ENCODE data around the gene CSRNP2. TPM values are rescaled to one million over a fixed set of nuclear protein-coding genes. Genes with fewer than 3 reads are reported as not detected.

Gene CSRNP2
- total and polyA plus RNA-seq, 2 of the 13 experiments (the other 11 are each of a cell fraction or from before 2014, with no cell fraction given), result 4.8 to 7.3 TPM

DNA sequence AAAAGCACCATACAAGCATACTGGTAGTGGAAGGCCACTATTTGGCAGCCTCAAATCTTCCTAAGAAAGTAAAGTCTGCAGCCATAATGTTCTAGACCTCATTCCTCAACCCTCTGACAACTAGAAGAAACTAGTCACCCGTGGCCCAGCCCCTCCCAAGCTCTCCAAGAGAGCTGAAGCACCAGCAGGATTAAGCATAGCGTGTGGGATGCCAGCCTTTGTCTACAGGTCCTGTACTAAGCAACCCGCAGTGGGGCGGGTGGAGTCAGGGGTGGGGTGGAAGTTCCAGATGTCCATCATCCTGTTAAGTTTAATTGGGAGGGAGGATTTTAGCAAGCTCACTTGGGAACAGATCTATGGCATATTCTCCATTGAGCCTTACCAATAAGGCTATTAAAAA lies 71.4 kb downstream of the CSRNP2 start (continued):
- TF ChIP-seq, protein P1, sequence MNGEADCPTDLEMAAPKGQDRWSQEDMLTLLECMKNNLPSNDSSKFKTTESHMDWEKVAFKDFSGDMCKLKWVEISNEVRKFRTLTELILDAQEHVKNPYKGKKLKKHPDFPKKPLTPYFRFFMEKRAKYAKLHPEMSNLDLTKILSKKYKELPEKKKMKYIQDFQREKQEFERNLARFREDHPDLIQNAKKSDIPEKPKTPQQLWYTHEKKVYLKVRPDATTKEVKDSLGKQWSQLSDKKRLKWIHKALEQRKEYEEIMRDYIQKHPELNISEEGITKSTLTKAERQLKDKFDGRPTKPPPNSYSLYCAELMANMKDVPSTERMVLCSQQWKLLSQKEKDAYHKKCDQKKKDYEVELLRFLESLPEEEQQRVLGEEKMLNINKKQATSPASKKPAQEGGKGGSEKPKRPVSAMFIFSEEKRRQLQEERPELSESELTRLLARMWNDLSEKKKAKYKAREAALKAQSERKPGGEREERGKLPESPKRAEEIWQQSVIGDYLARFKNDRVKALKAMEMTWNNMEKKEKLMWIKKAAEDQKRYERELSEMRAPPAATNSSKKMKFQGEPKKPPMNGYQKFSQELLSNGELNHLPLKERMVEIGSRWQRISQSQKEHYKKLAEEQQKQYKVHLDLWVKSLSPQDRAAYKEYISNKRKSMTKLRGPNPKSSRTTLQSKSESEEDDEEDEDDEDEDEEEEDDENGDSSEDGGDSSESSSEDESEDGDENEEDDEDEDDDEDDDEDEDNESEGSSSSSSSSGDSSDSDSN (CRISPR knock-in tag; IDR thresholded peaks at IDR 0.05), result no peak

Small RNA genes within 50 kb of the gene (small RNA-seq; reads per million reads assigned to genes)
- gene RNU6-1273P (ENCODE audit: insufficient read depth in 2 of 3, insufficient read length in 3 of 3, low read depth in 2 of 3, low replicate concordance in 1 of 3), result 0 reads per million in 3 experiments
- 0 reads per million in 3 experiments for gene RNU6-87P (ENCODE audit: insufficient read depth in 2 of 3, insufficient read length in 3 of 3, low read depth in 2 of 3, low replicate concordance in 1 of 3)

Other genes with a start within 250 kb of the CSRNP2 start
- gene TMPRSS12, start 240.7 kb downstream of the CSRNP2 start, total RNA-seq (2016; rRNA removed; fragmentation: Illumina TruSeq; extraction: Trizol), result not detected in 2 replicates
- gene TMPRSS12, start 240.7 kb downstream of the CSRNP2 start, polyA plus RNA-seq (2011; rRNA removed), result not detected in 2 replicates
- not detected in 2 replicates for gene HIGD1C, start 131.1 kb downstream of the CSRNP2 start, total RNA-seq (2016; rRNA removed; fragmentation: Illumina TruSeq; extraction: Trizol)
- gene HIGD1C, start 131.1 kb downstream of the CSRNP2 start, polyA plus RNA-seq (2011; rRNA removed), result not detected in 2 replicates
- 46.0 and 71.7 TPM in 2 replicates for gene SLC11A2, start 57.2 kb downstream of the CSRNP2 start, total RNA-seq (2016; rRNA removed; fragmentation: Illumina TruSeq; extraction: Trizol)
- 69.0 and 77.0 TPM in 2 replicates for gene SLC11A2, start 57.2 kb downstream of the CSRNP2 start, polyA plus RNA-seq (2011; rRNA removed)
- gene LETMD1, start 35.3 kb downstream of the CSRNP2 start, total RNA-seq (2016; rRNA removed; fragmentation: Illumina TruSeq; extraction: Trizol), result 31.3 and 43.3 TPM in 2 replicates
- 81.5 and 87.7 TPM in 2 replicates for gene LETMD1, start 35.3 kb downstream of the CSRNP2 start, polyA plus RNA-seq (2011; rRNA removed)
- 10.0 and 17.4 TPM in 2 replicates for gene TFCP2, start 89.5 kb upstream of the CSRNP2 start, total RNA-seq (2016; rRNA removed; fragmentation: Illumina TruSeq; extraction: Trizol)
- gene TFCP2, start 89.5 kb upstream of the CSRNP2 start, polyA plus RNA-seq (2011; rRNA removed), result 5.7 and 7.6 TPM in 2 replicates
- 0.41 and 0.51 TPM in 2 replicates for gene POU6F1, start 134.5 kb upstream of the CSRNP2 start, total RNA-seq (2016; rRNA removed; fragmentation: Illumina TruSeq; extraction: Trizol)
- 0.48 and 1.4 TPM in 2 replicates for gene POU6F1, start 134.5 kb upstream of the CSRNP2 start, polyA plus RNA-seq (2011; rRNA removed)
- gene DAZAP2, start 155.2 kb upstream of the CSRNP2 start, total RNA-seq (2016; rRNA removed; fragmentation: Illumina TruSeq; extraction: Trizol), result 64.5 and 84.2 TPM in 2 replicates
- gene DAZAP2, start 155.2 kb upstream of the CSRNP2 start, polyA plus RNA-seq (2011; rRNA removed), result 222 and 258 TPM in 2 replicates
- 9.2 and 9.4 TPM in 2 replicates for gene SMAGP, start 186.8 kb upstream of the CSRNP2 start, total RNA-seq (2016; rRNA removed; fragmentation: Illumina TruSeq; extraction: Trizol)
- gene SMAGP, start 186.8 kb upstream of the CSRNP2 start, polyA plus RNA-seq (2011; rRNA removed), result 9.0 and 9.2 TPM in 2 replicates
- not detected in 2 replicates for gene BIN2, start 240.6 kb upstream of the CSRNP2 start, total RNA-seq (2016; rRNA removed; fragmentation: Illumina TruSeq; extraction: Trizol)
- not detected in 2 replicates for gene BIN2, start 240.6 kb upstream of the CSRNP2 start, polyA plus RNA-seq (2011; rRNA removed)

Measured in HepG2 (cell line).